HT-29 (cell line): ENCODE results near the gene NEDD9. TPM values are rescaled to one million over a fixed set of nuclear protein-coding genes. Genes with fewer than 3 reads are reported as not detected.

Experiments used
- DNase-seq: peaks from one replicate; pipeline ENCODE4 v3.0.0-alpha.2; 2015; ENCODE audit warnings: low spot score
- total RNA-seq: library from RNA; depleted of rRNA; stranded (reverse); fragments of >200 nt; shearing (Covaris generic); gene quantifications from 2 replicates; pipeline ENCODE4 v1.2.3, GENCODE V29; 2014

NEDD9 gene
- total RNA-seq, 1 experiment from 2014 or later = 35.4 TPM

DNA sequence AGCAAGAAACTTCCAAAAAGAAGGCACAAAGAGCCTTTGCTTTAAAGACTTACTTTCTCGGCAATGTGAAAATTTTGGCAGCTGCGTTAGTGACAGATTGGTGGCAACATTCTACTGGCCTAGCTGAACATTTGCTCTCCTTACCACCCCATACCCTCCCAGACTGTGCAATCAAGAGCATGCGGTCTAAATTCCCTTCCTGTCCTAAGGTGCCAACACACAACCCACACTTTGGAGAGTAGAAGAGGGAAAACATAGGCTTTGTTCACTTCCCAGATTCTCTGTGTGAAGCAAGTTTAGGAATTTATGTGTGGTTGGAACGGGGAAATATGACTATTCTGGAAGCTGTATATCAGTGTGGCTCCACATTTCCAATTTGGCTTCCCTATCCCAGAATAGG lies 29.8 kb upstream of the NEDD9 start:
- DNase-seq = no peak

DNA sequence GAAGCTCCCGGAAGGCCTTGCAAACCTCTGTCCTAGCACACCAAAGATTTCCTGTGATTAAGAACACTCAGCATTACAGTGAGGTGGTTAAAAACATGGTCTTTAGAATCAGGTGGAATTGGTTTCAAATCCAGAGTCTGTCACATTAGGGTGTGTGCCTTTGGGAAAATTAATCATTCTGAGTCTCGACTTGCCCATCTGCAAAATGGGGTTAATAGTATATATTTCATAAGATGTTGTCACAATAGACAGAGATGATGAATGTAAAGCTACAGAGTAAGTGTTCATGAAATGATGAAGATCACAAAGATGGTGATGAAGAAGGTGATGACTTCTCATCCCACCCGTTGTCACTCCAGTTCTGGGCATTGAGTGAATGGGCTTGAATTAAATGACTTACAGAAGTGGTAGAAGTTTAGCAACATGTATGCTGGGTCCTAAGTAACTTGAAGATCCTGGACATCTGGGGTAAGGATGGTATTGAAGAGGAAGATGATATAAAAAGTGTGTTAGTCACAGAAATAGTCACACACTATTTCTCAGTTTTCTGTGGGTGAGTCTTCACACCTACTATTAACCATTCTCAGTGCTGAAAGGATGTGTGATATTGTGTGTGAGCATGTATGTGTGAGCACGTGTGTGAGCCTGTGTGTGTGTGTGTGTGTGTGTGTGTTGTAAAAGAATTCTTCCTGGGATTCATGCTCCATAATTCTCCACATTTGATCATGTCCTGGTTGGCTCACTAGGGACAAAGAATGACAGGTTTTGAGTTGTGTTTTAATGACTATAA lies 28.0 kb upstream of the NEDD9 start:
- DNase-seq = no peak

DNA sequence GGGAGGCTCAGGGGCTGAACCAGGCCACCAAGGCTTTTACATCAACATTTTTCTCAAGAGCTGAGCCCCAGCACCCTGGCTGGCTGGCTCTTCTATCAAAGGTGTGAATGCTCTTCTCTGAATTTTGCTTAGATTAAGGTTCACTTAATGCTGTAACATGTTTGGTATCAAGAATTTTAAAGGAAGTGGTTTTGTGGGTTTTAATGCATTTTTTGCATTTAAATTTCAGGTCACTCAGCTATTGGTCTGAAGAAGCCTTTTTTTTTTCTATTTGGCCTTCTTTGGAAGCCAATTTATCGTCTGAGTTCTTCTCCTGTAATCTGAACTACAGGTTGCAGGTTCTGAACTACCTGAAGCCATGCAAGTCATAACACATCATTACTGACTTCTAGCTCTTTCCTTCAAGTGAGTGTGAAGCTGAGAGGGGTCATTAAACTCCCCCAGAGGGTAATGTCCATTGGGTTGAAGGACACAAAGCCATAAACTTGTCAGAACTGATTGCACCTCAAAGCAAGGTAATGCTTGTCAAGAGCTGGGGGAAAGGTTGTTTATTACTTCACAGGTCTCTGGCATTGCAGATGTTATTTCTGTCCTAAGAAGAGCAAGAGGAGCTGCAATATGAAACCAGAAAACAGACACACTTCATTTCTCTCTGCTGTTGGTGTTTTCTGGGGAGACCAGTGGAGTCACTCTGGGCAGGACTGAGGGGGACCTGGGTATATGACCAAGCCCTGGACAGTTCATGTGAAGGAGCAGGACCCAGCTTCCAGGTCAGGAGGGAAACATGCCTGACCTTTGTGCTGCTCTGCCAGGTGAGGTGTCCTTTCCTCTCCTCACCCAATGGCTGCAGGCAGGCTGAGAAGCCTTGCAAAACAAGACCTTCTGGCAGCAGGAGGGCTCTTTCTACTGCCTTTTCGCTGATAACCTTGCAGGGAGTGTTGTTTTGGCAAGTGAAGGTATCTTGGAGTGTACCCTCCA lies 26.1 kb upstream of the NEDD9 start:
- DNase-seq = no peak

DNA sequence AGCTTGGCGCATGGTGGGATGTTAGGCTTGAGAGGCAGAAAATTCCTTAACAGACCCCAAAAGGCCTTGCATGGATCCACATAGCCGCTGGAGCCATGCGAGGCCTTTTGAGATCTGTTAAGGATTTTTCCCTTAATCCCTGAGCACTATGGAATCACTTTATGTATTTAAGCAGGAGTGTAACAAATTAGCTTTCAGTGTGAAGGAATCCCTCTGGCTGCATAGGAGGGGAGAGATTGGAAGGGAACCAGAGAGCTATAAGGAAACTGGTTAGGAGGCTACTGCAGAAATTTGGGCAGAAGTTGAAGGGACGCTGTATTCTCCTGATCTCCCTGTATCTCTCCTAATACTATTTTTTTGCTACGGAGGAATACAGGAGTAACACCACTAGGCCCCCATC lies 23.1 kb upstream of the NEDD9 start:
- DNase-seq = no peak

DNA sequence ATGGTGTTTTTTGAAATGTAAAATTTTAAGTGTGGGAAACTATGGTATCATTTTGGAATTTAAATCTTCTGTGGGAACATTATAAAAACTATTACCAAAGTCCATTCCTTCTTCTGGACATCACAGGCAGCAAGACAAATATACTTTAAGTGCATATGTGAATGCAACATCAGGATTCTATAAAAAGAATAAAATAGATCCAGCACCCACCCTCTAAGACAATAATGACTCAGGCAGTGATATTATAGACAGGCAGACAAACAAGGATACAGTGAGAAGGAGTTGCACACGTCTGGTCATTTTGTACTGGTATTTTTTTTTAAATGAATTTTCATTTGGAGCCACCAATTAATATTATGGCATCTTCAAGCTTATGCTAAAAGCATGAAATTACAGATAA lies 21.1 kb upstream of the NEDD9 start:
- DNase-seq = no peak

DNA sequence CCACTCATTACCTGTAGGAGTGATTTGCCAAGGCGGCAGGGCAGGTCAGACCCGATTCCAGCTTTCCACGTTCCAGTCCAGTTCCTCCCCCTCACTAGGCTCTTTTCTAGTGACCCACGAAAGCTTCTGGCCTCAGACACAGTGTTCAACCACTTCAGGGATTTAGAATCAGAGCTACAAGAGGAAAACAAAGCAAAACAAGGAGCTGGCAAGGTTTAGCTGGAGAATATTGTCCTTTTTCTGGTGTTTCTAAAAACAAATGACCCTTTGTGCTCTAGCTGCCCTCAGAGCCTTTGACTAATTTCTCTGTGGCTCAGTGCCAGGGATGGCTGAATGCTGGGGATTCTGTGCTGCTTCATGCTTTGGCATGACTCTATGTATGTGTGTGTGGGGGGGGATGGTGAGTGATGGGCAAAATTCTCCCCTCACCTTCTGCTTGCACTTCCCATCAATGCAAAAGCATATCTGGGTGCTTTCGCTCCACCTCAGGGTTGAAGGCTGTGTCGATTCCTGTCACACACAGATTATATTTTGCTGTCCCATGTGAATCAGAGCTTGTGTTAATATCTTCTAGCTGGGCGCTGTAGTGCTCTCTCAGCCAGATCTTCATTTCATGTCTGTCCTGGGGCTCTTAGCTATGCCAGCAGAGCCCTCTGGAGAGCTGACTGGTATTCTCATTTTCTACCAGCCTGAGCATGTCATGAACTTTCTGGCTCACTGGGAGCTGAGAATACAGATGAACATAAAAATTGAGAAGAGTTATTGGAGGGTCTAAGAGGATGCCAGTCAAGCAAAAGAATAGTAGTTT lies 19.3 kb upstream of the NEDD9 start:
- DNase-seq = peak; percentile 73

DNA sequence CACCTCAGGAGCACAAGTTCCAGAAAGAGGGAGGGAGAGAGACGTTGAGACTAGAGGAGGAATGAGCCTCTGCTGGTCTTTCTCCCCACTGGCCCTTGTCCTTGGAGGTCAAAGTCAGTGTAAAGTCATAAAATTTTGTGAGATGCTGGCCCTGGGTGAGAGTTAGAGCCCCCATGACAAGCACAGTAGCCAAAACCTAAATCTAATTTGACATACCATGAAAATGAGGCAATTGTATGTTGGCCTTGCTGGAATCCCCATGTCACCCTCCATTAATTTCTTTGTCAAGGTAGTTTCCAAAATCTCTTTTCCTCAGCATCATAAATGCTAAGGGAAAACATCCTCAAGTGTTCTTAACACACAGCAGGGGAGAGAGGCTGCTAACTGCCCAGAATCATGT lies 17.6 kb upstream of the NEDD9 start:
- no peak for DNase-seq

DNA sequence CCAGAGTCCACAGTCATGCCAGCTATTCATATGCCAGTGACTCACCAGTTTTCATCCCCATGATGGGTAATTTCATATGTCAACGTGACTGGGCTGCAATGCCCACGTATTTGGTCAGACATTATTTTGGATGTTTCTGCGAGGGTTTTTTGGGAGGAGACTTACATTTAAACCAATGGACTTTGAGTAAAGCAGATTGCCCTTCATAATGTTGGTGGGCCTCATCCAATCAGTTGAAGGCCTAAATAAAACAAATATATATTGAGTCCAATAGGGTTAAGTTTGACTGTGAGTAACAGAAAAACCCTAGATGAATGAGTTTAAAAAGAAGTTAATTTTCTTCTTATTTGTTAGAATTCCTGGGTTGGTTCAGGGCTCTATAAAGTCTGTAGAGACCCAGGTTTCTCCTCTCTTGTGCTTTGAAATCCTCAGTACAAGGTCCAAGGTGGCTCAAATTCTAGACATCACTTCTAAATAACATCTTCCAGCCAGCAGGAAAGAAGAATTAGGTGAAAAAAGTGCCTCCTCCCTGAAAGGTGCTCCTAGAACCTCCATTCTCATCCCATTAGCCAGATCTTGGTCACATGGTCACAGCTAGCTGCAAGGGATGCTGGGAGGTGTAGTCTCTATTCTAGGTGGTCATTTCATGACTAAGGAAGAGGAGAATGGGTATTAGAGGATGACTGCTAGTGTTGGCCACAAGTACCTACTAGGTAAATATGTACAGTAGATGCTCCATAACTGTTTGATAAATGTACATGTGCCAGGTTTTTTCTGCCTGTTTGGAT lies 16.7 kb upstream of the NEDD9 start:
- DNase-seq = no peak

DNA sequence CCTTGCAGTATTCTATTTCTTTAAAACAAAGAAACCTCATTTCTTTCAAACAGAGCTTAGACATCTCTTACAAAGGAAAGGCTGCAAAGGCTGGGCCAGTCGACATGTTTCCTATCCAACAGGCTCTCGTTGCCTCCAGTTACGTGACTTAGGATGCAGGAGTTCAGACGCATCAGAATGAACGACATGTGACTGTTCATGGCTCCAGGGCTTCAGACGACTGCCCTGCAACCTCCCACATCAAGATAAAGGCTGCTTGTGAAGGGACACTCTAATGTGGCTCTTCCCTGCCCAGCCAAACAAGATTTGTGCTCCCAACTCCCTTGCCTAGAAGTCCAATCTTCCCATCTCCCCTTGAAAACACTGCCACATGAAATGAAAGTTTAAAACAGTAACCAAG lies 14.3 kb upstream of the NEDD9 start:
- no peak for DNase-seq

DNA sequence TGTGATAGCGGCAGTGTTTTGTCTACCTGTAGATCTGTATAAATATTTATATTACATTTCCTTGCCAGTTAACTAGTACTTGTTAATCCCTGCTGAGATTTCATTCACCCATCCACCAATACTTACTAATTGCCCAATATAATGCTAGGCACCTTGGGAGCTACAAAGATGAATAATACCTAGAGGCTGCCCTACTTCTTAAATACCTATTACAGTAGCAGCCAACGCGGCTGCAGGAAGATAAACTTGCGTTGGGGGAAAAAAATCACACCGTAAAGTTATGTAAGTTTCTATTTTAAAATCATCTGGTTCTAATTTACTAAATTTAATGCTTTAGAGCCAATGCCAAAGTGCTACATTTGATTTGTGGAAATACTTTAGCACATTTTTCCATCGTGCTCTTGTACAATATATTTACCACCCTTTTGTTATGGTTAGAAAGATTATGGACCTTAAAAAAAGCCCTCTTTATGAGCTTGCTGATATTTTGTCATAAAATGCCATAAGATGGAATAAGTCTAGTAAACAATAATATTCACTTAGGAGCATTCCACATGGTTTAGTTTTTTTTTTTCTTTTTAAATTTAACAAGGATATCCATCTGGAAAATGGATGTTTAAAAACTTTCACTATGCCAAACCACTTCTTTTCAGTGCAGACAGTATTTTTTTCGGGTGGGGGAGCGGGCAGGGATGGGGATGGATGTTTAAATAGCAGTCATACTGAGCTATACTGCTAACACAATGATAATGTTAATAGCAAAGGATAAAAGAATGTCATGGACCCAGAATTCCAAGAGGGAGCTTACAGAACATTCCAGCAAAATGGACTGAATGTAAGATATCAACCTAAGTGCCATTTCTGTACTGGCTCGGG lies 13.2 kb upstream of the NEDD9 start:
- no peak for DNase-seq

DNA sequence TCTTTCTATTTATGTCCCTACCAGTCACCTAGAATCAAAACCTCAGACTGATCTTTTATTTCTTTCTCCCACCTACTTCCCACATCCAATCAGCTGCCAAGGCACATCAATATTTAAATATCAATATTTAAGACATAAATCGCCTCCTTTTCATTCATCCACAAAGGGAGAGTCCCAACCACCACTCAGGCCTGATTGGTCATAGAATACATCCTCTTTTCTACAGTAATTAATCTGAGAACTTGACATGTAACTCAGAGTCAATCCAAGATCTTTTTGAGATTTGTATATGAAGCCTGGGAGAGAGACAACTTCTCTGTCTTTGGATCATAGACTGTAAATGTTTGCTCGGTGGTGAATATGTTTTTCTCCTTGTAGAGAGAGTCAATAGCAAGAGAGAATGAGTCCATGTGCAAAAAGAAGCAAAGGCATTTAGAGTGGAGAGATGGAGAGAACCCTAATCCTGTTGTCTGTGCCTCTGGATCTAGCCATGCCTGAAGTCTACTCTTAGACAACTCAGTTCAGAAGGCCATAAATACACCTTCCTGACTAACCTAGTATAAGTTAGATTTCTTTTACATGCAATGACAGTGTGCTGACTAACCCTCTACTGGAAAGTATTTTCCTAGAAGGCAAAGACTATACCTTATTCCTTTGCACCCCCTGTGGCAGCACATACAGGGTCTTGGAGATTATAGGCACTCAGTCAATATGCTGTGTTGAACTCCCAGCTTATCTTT lies 12.1 kb upstream of the NEDD9 start:
- no peak for DNase-seq

DNA sequence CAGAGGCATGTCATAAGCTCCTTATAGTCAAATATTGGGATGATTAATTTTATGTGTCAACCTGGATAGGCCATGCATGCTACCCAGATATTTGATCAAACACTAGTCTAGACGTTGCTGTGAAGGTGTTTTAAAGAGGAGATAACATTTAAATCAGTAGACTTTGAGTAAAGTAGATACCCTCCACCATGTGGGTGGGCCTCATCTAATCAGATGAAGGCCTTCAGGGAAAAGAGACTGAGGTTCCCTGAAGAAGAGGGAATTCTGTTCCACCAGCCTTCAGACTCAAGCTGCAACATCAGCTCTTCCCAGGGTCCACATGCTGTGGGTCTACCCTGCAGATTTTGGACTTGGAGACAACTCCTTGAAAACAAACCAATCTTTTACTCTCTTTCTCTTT lies 11.4 kb upstream of the NEDD9 start:
- no peak for DNase-seq

DNA sequence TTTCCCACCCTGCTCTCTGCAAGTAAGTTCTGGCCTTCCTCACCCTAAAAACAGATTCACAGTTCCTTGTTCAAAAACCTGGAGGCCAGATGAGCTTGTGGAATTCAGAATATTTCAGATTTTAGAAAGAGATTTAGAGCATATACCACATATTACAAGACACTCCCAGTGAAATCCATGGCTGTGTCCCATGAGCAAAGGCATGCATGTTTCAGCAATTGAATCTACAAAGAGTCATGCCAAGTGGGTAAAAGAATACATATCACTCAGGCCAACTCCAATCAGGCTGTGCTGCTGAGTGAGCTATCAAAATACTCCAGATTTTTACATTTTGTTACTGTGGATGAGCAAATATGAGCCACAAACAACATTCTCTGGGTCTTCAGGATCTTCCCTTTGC lies 10.2 kb upstream of the NEDD9 start:
- no peak for DNase-seq

DNA sequence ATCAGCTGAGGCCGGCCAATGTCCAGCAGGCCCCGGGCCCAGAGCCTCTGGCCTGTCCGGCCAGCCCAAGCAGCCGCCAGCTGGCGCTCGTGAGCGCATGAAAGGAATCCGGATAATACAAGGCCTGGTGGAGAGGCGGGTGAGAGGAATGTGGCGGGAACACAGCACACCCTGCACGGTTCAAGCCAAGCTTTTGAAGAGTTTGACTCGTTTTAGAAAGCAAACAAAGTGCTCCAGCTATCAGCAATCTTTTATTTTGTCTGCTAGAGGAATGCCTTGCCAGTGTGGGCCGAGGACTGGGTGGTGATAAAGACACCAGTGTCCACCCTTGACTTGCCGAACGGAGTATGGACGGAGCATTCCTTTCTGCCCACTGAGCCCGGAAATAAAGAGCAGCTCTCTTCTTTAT lies 9.3 kb upstream of the NEDD9 start:
- DNase-seq = no peak

DNA sequence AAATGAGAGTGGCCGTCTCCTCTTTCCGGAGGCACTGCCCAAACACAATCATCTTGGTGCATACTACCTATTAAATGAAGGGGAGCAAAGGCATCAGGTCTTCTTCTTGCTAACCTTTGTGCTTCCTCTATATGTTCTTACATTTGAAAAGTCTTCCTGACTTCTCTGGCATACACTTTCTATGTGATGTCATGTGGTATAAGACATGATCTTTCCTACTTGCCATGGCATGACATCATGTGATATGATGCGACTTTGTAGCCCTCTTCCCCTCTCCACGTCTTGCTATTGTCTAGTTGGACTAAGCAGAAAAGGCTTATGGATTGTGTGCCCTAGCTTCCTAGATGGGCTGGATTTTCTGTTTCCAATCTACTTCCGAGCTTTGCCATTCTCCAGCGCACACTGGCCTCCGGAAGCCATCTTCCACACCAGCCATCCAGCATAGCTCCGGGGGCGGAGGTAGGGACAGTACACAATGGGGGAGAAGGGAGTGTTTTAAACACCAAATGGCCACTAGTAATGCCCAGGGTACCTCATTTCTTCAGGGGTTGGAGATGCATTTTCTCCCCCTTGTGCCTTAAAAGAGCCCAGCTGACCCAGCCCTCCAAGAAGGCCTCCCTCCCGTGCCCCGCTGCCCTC lies 8.8 kb upstream of the NEDD9 start:
- DNase-seq = no peak

DNA sequence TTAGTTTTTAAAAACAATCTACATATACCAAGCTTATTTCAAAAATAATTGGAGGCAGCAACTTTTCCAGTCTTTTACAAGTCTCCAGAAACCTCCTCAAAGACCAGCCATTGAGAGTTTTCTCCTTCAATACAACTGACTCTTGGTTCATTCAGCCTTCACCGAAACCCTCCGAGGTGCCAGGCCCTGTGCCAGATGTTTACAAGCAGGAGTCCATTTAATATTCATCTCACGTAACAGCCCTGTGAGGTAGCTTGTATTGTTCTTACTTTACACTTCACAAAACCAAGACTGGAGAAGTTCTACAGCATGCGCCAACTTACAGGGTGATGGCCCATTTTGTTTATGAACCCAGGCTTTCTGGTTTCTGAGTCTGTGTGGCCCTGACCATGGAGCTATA lies 5.5 kb upstream of the NEDD9 start:
- no peak for DNase-seq

DNA sequence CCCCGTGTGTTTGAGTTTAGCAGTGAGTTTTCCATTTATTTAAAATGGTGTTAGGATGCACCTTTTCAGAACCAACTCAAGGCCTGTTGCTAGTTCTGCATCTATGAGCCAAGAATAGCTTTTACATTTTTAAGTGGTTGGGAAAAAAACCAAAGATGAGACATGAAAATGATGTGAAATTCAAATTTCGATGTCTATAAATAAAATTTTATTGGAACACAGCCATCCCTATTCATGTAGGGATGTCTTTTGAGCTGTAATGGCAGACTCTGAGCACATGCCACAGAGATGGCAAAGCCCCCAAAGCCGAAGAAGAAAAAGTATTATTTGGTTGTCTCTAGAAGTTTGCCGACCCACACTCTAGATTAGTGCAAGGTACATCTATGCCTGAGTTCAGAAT lies 5.0 kb upstream of the NEDD9 start:
- no peak for DNase-seq

DNA sequence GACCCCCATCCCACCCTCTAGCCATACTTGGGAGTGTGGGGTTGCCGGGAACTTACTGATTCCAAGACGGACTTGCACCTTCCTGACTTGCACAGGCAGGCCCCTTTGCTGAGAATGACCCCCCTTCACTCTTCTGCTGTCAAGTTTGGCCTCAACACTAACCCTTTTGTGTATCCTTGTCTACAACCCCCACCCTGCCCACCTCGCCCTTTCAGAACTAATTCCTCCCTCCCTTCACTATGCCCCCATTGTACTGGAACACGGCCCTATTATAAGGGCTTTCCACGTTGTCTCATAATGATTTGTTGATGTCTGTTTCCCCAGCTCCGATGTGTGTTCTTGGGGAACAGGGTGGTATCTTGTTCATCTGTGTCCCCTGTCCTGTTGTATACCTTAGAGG lies 4.4 kb upstream of the NEDD9 start:
- DNase-seq = no peak
